Tibial nerve (tissue), 4 donors: ENCODE measurements around the gene OLFM4. TPM values are rescaled to one million over a fixed set of nuclear protein-coding genes. Genes with fewer than 3 reads are reported as not detected.

Experiments
- DNase-seq, 2 donors: peaks; one replicate each; pipeline ENCODE4 v3.0.0-alpha.2; 2019; ENCODE audit warnings: low spot score in 2 of 2
- H3K27ac ChIP-seq, 4 donors: fragments of 200-600 bp; sonication (generic) in 3 of 4; one replicate each; pipeline ENCODE4 v1.5.1; 2017 to 2019; ENCODE audit warnings: mild to moderate bottlenecking in 1 of 4
- H3K27me3 ChIP-seq, 2 donors: fragments of 200-600 bp; sonication (generic) in 1 of 2; one replicate each; pipeline versions ENCODE4 v1.5.1 to v1.6.0; 2017 to 2019
- H3K36me3 ChIP-seq, 3 donors: fragments of 200-600 bp; sonication (generic); one replicate each; pipeline ENCODE4 v1.5.1; 2018 to 2019
- H3K4me1 ChIP-seq, 4 donors: fragments of 200-600 bp; sonication (generic) in 3 of 4; one replicate each; pipeline ENCODE4 v1.5.1; 2017 to 2019
- H3K4me3 ChIP-seq, 4 donors: fragments of 200-600 bp; sonication (generic) in 3 of 4; one replicate each; pipeline ENCODE4 v1.5.1; 2017 to 2019; ENCODE audit warnings: mild to moderate bottlenecking in 1 of 4, moderate library complexity in 1 of 4
- H3K9me3 ChIP-seq, 4 donors: fragments of 200-600 bp; sonication (generic) in 3 of 4; one replicate each; pipeline ENCODE4 v1.5.1; 2017 to 2019
- EP300 ChIP-seq, 2 donors: sonication (generic); formaldehyde crosslinking; IDR thresholded peaks; one replicate each; pipeline ENCODE4 v1.6.1; 2017; ENCODE audit warnings: antibody characterized with exemption in 2 of 2, mild to moderate bottlenecking in 1 of 2
- POLR2A ChIP-seq, 2 donors: fragments of 450-650 bp; IDR thresholded peaks; one replicate each; pipeline ENCODE4 v1.6.1; 2017; ENCODE audit warnings: antibody characterized with exemption in 2 of 2, mild to moderate bottlenecking in 2 of 2, moderate library complexity in 2 of 2
- WGBS, 2 donors: methylation state at CpG; one replicate each; pipeline ENCODE4 v1.1.5; 2018; 5-methylcytosine and 5-hydroxymethylcytosine counted together
- total RNA-seq, 4 donors: library from RNA; depleted of rRNA; stranded (reverse); fragments of >200 nt; gene quantifications; one replicate each; pipeline ENCODE4 v1.1.0, GENCODE V29; 2016
- TF ChIP-seq, protein P1 (sequence below), 5 experiments: fragments of 200-600 bp in 3 of 5; fragments of 450-650 bp in 2 of 5; sonication (generic) in 3 of 5; IDR thresholded peaks; one replicate each; pipeline ENCODE4 v1.5.1; 2016 to 2019; ENCODE audit warnings: antibody characterized with exemption in 5 of 5, mild to moderate bottlenecking in 3 of 5, moderate library complexity in 2 of 5

OLFM4 gene
- total RNA-seq, 4 donors from 2014 or later = 0.90 to 2.0 (median 1.4) TPM

DNA sequence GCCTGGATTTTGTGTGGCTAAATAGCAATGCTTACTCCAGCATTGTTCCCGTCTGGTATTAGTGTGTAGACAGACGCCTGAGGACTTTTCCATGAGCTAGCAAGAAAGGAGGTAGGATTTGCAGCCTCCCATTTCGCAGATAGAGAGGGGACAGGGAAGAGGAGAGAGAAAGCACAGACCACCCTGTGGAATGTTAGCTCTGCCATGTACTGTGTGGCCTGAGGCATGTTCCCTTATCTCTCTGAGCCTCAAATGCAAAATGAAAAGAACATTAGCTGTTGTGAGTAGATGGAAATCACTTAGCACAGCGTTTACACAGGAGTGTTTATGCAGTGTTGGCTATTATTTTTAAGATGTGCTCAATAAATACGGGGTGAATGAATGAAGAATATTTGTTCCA is 45.5 kb downstream of the OLFM4 start:
- no peaks in the 10 kb centered on the region for H3K9me3 ChIP-seq
- no peaks in the 10 kb centered on the region for H3K36me3 ChIP-seq
- H3K4me3 ChIP-seq = no peak overlapping the region
- TF ChIP-seq EP300 (IDR thresholded peaks at IDR 0.05) (no peak), POLR2A (IDR thresholded peaks at IDR 0.05) (no peak)
- TF ChIP-seq, protein P1, sequence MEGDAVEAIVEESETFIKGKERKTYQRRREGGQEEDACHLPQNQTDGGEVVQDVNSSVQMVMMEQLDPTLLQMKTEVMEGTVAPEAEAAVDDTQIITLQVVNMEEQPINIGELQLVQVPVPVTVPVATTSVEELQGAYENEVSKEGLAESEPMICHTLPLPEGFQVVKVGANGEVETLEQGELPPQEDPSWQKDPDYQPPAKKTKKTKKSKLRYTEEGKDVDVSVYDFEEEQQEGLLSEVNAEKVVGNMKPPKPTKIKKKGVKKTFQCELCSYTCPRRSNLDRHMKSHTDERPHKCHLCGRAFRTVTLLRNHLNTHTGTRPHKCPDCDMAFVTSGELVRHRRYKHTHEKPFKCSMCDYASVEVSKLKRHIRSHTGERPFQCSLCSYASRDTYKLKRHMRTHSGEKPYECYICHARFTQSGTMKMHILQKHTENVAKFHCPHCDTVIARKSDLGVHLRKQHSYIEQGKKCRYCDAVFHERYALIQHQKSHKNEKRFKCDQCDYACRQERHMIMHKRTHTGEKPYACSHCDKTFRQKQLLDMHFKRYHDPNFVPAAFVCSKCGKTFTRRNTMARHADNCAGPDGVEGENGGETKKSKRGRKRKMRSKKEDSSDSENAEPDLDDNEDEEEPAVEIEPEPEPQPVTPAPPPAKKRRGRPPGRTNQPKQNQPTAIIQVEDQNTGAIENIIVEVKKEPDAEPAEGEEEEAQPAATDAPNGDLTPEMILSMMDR (IDR thresholded peaks at IDR 0.05) = no peak
- 61 to 63% methylated on average over 5 of the region's 5 CpGs for WGBS, 2 donors
- no peaks in the 10 kb centered on the region for H3K27me3 ChIP-seq
- H3K4me1 ChIP-seq = peaks cover 0 to 5% (median 0%) of the 10 kb centered on the region in 4 donors
- no peak overlapping the region for H3K27ac ChIP-seq
- no peak for DNase-seq

DNA sequence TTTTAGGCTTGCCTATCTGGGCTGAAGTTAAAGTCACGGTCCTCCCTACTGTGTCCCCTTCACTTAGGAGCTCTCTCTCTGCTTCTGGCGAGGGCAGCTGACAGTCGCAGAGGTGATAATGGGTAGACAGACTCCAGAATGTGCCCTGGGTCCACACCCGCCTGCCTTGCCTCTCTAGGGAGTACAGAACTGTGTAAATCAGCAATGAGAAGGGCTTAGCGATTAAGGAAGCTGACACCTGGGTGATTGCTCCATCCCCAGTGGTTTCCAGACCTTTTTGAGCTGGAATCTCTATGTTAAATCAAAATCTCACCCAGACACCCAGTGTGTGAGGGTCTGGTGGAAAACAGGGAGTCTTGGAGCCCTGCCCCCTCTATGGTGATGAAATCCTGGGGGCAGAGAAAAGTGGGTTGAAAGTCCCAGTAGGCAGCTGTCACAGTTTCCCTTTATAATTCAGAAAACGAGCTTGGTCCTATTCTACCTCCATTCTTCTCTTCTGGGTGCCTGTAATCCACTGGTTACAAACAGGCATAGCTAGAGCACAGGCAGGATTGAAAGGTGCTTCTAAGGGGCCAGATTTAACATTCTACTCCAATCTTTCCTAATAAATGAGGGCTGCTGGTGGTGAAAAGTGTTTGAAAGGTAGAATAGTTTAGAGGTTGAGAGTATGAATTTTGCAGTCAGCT is 46.9 kb downstream of the OLFM4 start:
- Histone ChIP-seq H3K36me3 (no peaks in the 10 kb centered on the region), H3K9me3 (peaks cover 0 to under 1% (median 0%) of the 10 kb centered on the region in 4 donors), H3K27me3 (no peaks in the 10 kb centered on the region), H3K27ac (no peak overlapping the region), H3K4me1 (no peaks in the 10 kb centered on the region), H3K4me3 (no peak overlapping the region)
- WGBS, 2 donors = 73 to 76% methylated on average over 6 of the region's 6 CpGs
- no peak for DNase-seq
- TF ChIP-seq POLR2A (IDR thresholded peaks at IDR 0.05) (no peak), EP300 (IDR thresholded peaks at IDR 0.05) (no peak)
- TF ChIP-seq, protein P1 (IDR thresholded peaks at IDR 0.05) = no peak

GRCh38 chr13:53079691-53080090 is 51.1 kb downstream of the OLFM4 start:
- no peak for DNase-seq
- TF ChIP-seq EP300 (IDR thresholded peaks at IDR 0.05) = no peak
- TF ChIP-seq, protein P1 (IDR thresholded peaks at IDR 0.05) = no peak
- TF ChIP-seq POLR2A (IDR thresholded peaks at IDR 0.05) = no peak
- H3K4me3 ChIP-seq = no peak overlapping the region
- H3K9me3 ChIP-seq = peaks cover 0 to 13% (median 0%) of the 10 kb centered on the region in 4 donors
- no peaks in the 10 kb centered on the region for H3K36me3 ChIP-seq
- no peak overlapping the region for H3K27ac ChIP-seq
- no peaks in the 10 kb centered on the region for H3K27me3 ChIP-seq
- no peaks in the 10 kb centered on the region for H3K4me1 ChIP-seq
- WGBS, 2 donors = 66 to 69% methylated on average over 8 of the region's 8 CpGs

DNA sequence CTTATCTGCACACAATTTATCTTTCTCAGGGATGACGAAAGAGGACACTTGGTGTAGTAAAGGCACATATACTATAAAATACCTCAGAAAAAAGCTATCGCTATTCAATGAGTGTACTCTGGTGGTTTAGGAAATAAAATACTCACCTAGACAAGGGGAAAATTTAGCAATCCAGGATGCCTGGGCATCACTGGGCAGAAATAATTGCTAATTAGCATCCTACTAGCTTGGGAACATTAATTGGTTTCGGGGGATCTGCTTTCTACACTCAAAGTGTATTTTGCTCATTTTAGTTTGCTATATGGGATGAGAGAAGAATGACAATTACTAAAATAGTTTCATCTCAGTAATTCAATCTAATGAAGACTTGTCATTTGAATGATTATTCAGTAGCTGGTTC is 60.3 kb downstream of the OLFM4 start:
- H3K27ac ChIP-seq = no peak overlapping the region
- TF ChIP-seq, protein P1 (IDR thresholded peaks at IDR 0.05) = no peak
- TF ChIP-seq POLR2A (IDR thresholded peaks at IDR 0.05) = no peak
- no peak for TF ChIP-seq EP300 (IDR thresholded peaks at IDR 0.05)
- WGBS, 2 donors = 73 to 88% methylated on average over 3 of the region's 3 CpGs
- DNase-seq = no peak
- H3K27me3 ChIP-seq = no peaks in the 10 kb centered on the region
- H3K4me1 ChIP-seq = peaks cover 0 to 4% (median 0%) of the 10 kb centered on the region in 4 donors
- no peak overlapping the region for H3K4me3 ChIP-seq
- no peaks in the 10 kb centered on the region for H3K36me3 ChIP-seq
- H3K9me3 ChIP-seq = no peaks in the 10 kb centered on the region

- Histone ChIP-seq H3K27me3 (no peaks in the 10 kb centered on the region), H3K9me3 (no peaks in the 10 kb centered on the region), H3K4me3 (no peak overlapping the region), H3K27ac (no peak overlapping the region), H3K36me3 (no peaks in the 10 kb centered on the region), H3K4me1 (peaks cover 0 to 4% (median 0%) of the 10 kb centered on the region in 4 donors)
- WGBS, 2 donors = 48% methylated on average over 1 of the region's 1 CpG
- DNase-seq = no peak
- TF ChIP-seq POLR2A (IDR thresholded peaks at IDR 0.05) = no peak
- TF ChIP-seq, protein P1 (IDR thresholded peaks at IDR 0.05) = no peak
- TF ChIP-seq EP300 (IDR thresholded peaks at IDR 0.05) = no peak
Measured at GRCh38 chr13:53089951-53090350, 61.3 kb downstream of the OLFM4 start.
